K562 (cell line): Measurements from ENCODE around the gene CMIP. TPM values are rescaled to one million over a fixed set of nuclear protein-coding genes. Genes with fewer than 3 reads are reported as not detected.

Source experiments
- ATAC-seq: fragments of 200-7000 bp; cut with Tn5 transposase; 3 replicates; pipeline ENCODE4 v1.9.1; 2020; ENCODE audit warnings: moderate library complexity
- BruUV-seq: library from RNA; stranded (reverse); fragments of 400-500 nt; replicated peaks from 2 replicates; lab custom pipeline; 2021; lab: Mats Ljungman, UMichigan
- CTCF ChIA-PET: fragments of 300-600 bp; formaldehyde crosslinking; extraction: SDS; loops from one replicate; lab custom pipeline; 2021; ENCODE audit warnings: low intra/inter-chr PET ratio; lab: Yijun Ruan, JAX
- POLR2A ChIA-PET: fragments of 300-600, 350-650 bp; sonication (Branson Sonifier 250); formaldehyde crosslinking; extraction: SDS; loops from one replicate; lab custom pipeline; 2021; ENCODE audit warnings: antibody characterized with exemption, inconsistent platforms; lab: Yijun Ruan, JAX
- DNase-seq, 4 experiments: peaks; one replicate each; pipeline versions ENCODE4 v3.0.0 to v3.0.0-alpha.2; 2011 to 2018; ENCODE audit warnings: low spot score in 3 of 4, mixed read lengths in 3 of 4; ENCODE audit errors: extremely low read depth in 1 of 4
- FAIRE-seq: peaks from 2 replicates; lab custom pipeline; 2011; peaks lifted over from hg19 to GRCh38; lab: Jason Lieb, UNC
- H2AFZ ChIP-seq: 2 replicates; pipeline ENCODE4 v1.6.0; 2011; ENCODE audit warnings: low read depth, low read length, control low read depth, inconsistent platforms
- H3K27ac ChIP-seq: fragments of 200-600 bp; 3 replicates; pipeline ENCODE4 v1.8.0; 2011; ENCODE audit warnings: low read depth, mild to moderate bottlenecking, control low read depth, inconsistent platforms, low read length, moderate library complexity, mixed read lengths; ENCODE audit errors: extremely low read depth
- H3K27me3 ChIP-seq, 2 experiments: fragments of 300-600 bp in 1 of 2; 2 replicates in 1 of 2; 3 replicates in 1 of 2; pipeline versions ENCODE4 v1.6.0 to v1.8.0; 2011; ENCODE audit warnings: inconsistent platforms in 2 of 2, low read length in 2 of 2, mild to moderate bottlenecking in 1 of 2, mixed read lengths in 1 of 2, moderate library complexity in 1 of 2; ENCODE audit not compliant: control insufficient read depth in 2 of 2, insufficient read depth in 2 of 2
- H3K36me3 ChIP-seq: fragments of 300-600 bp; 3 replicates; pipeline ENCODE4 v1.8.0; 2011; ENCODE audit warnings: mild to moderate bottlenecking, low read length, inconsistent platforms; ENCODE audit not compliant: control insufficient read depth, insufficient read depth
- H3K4me1 ChIP-seq, 2 experiments: fragments of 200-600 bp in 1 of 2; replicated peaks in 1 of 2; 2 replicates in 1 of 2; 3 replicates in 1 of 2; pipeline versions ENCODE4 v1.5.1 to v1.8.0; 2011; ENCODE audit warnings: inconsistent platforms in 2 of 2, low read length in 2 of 2, mild to moderate bottlenecking in 1 of 2, mixed read lengths in 1 of 2, moderate library complexity in 1 of 2; ENCODE audit not compliant: control insufficient read depth in 2 of 2, insufficient read depth in 2 of 2
- H3K4me2 ChIP-seq: 2 replicates; pipeline ENCODE4 v1.6.1; 2011; ENCODE audit warnings: low read length, control low read depth, inconsistent platforms, mixed read lengths; ENCODE audit not compliant: insufficient read depth
- H3K4me3 ChIP-seq: fragments of 200-600 bp; sonication (generic), shearing (Covaris generic); 2 replicates; pipeline ENCODE4 v1.5.1; 2016; ENCODE audit warnings: control low read depth, inconsistent platforms
- H3K79me2 ChIP-seq: fragments of 200-600 bp; 3 replicates; pipeline ENCODE4 v1.8.0; 2011; ENCODE audit warnings: low read length, inconsistent platforms; ENCODE audit not compliant: control insufficient read depth, insufficient read depth
- H3K9ac ChIP-seq, 2 experiments: 2 replicates each; pipeline versions ENCODE4 v1.6.0 to v1.6.1; 2011; ENCODE audit warnings: low read depth in 2 of 2, low read length in 2 of 2, control low read depth in 1 of 2, inconsistent platforms in 1 of 2, mild to moderate bottlenecking in 1 of 2, mixed read lengths in 1 of 2; ENCODE audit not compliant: insufficient read depth in 1 of 2
- H3K9me1 ChIP-seq: one replicate; pipeline ENCODE4 v1.6.0; 2011; ENCODE audit warnings: inconsistent platforms, mild to moderate bottlenecking, low read length, moderate library complexity; ENCODE audit not compliant: control insufficient read depth, insufficient read depth
- H3K9me3 ChIP-seq: replicated peaks from 2 replicates; pipeline ENCODE4 v1.5.1; 2011; ENCODE audit warnings: low read depth, low read length, inconsistent platforms; ENCODE audit not compliant: control insufficient read depth, insufficient read depth
- H4K20me1 ChIP-seq: replicated peaks from 2 replicates; pipeline ENCODE4 v1.6.1; 2011; ENCODE audit warnings: low read length, inconsistent platforms, mixed read lengths; ENCODE audit not compliant: control insufficient read depth, insufficient read depth
- ARID1B ChIP-seq: fragments of 450-650 bp; IDR thresholded peaks from 2 replicates; pipeline ENCODE4 v1.6.1; 2016; ENCODE audit warnings: antibody characterized with exemption, mild to moderate bottlenecking, inconsistent platforms
- ARID2 ChIP-seq: fragments of 450-650 bp; IDR thresholded peaks from 2 replicates; pipeline ENCODE4 v1.6.1; 2017; ENCODE audit warnings: antibody characterized with exemption, mild to moderate bottlenecking
- KDM1A ChIP-seq, 2 experiments: fragments of 450-650 bp; IDR thresholded peaks; 2 replicates each; pipeline ENCODE4 v1.6.1; 2016; ENCODE audit warnings: mild to moderate bottlenecking in 2 of 2
- KDM2B ChIP-seq: fragments of 250-450 bp; sonication (Bioruptor Pico); IDR thresholded peaks from 2 replicates; pipeline ENCODE4 v1.8.0; 2021; ENCODE audit warnings: mild to moderate bottlenecking, moderate library complexity
- MAX ChIP-seq: sonication (generic); formaldehyde crosslinking; IDR thresholded peaks from 2 replicates; pipeline ENCODE4 v1.9.0; 2022; ENCODE audit warnings: mild to moderate bottlenecking, missing genetic modification reagents
- MTA3 ChIP-seq: fragments of 450-650 bp; formaldehyde crosslinking; IDR thresholded peaks from 2 replicates; pipeline ENCODE4 v1.6.1; 2017; ENCODE audit warnings: mild to moderate bottlenecking, borderline replicate concordance
- PHF20 ChIP-seq: fragments of 450-650 bp; IDR thresholded peaks from 2 replicates; pipeline ENCODE4 v1.6.1; 2018; ENCODE audit not compliant: partially characterized antibody
- PHTF2 ChIP-seq: fragments of 250-450 bp; sonication (Bioruptor Pico); IDR thresholded peaks from 2 replicates; pipeline ENCODE4 v1.5.0; 2021; ENCODE audit warnings: mild to moderate bottlenecking
- WHSC1 ChIP-seq: IDR thresholded peaks from one replicate; pipeline ENCODE4 v1.6.1; 2012; ENCODE audit warnings: low read length, control low read depth, inconsistent platforms
- ZNF134 ChIP-seq: fragments of 250-450 bp; sonication (Bioruptor Pico); conservative IDR thresholded peaks from 2 replicates; pipeline ENCODE4 v1.4.0; 2020
- ZNF589 ChIP-seq: fragments of 200-800 bp; sonication (Bioruptor generic); IDR thresholded peaks from 2 replicates; pipeline ENCODE4 v1.6.1; 2016; ENCODE audit warnings: low read depth, missing genetic modification characterization, missing compliant biosample characterization
- WGBS: fragments of 100-300 bp; shearing (Covaris generic); methylation state at CpG from one replicate; pipeline ENCODE4 v1.1.6; 2016; ENCODE audit warnings: low coverage, mixed read lengths; ENCODE audit not compliant: insufficient coverage; ENCODE audit errors: missing lambda C conversion rate; 5-methylcytosine and 5-hydroxymethylcytosine counted together
- in situ Hi-C: fragments of 300-500 bp; cut with MboI; formaldehyde crosslinking; loops from 4 replicates; pipeline ENCODE4 v1.15.0; 2018; ENCODE audit warnings: inconsistent platforms, mixed read lengths
- intact Hi-C: fragments of 100-400 bp; cut with micrococcal nuclease; formaldehyde crosslinking; loops from 2 replicates; pipeline ENCODE4 v1.14.2; 2022
- polyA plus RNA-seq, 8 experiments: library from polyadenylated mRNA; depleted of rRNA in 4 of 8; stranded (reverse) in 5 of 8; unstranded in 3 of 8; fragments of >200 nt; fragmentation: Nextera tagmentation in 2 of 8; fragmentation: Illumina TruSeq in 1 of 8; extraction: Ambion mirVana in 2 of 8; extraction: Trizol in 1 of 8; gene quantifications; 2 replicates each; pipeline versions ENCODE4 v1.2.1 to v1.2.3, GENCODE V29; 2011 to 2014; ENCODE audit warnings: inconsistent platforms in 1 of 8, missing spikeins in 1 of 8
- total RNA-seq, 7 experiments: library from RNA; depleted of rRNA in 6 of 7; stranded (reverse); fragments of >200 nt in 6 of 7; fragmentation: Illumina TruSeq in 2 of 7; extraction: Trizol in 2 of 7; gene quantifications; 2 replicates each; pipeline versions ENCODE4 v1.2.1 to v1.2.3, GENCODE V29; 2011 to 2021; ENCODE audit warnings: low replicate concordance in 1 of 7

Gene CMIP
- total and polyA plus RNA-seq, 9 of the 15 experiments (the other 6 are each of a cell fraction or from before 2014, with no cell fraction given): 0.94 to 82.5 (median 10.3) TPM

- Histone ChIP-seq H4K20me1 (peaks cover 20% of the 10 kb centered on the region; the same call in 1 of the 2 replicates), H2AFZ (no peak overlapping the region), H3K9me3 (no peaks in the 10 kb centered on the region), H3K79me2 (peaks cover 96% of the 10 kb centered on the region), H3K36me3 (peaks cover 34% of the 10 kb centered on the region), H3K4me1 (peaks cover 39 to 48% of the 10 kb centered on the region in 2 experiments), H3K9me1 (no peaks in the 10 kb centered on the region), H3K9ac (no peak overlapping the region), H3K27ac (peak overlapping the region; percentile 70; the same call in 1 of the 3 replicates), H3K4me3 (no peak overlapping the region), H3K4me2 (no peak overlapping the region), H3K27me3 (no peaks in the 10 kb centered on the region)
- in situ Hi-C loops: no loop called here
- intact Hi-C loops: loop anchor here (1.0 kb wide), 1 partner anchor 24 kb away; no protein-coding TSS in a partner anchor
- POLR2A ChIA-PET: interaction anchor here (0.8 to 2.2 kb wide), 5 partner anchors 10 to 23 kb away, joined by 3 to 14 read pairs (median 4); no protein-coding TSS in a partner anchor
- BruUV-seq: no TSS peak
- 89% methylated on average over 9 of the region's 9 CpGs for WGBS
- FAIRE-seq (no peak), DNase-seq (no peak), ATAC-seq (no peak)
- CTCF ChIA-PET: no interaction called here
- TF ChIP-seq KDM1A (IDR thresholded peaks at IDR 0.05): peak; percentile 25 to 99; a peak in 3 of 4 replicates
- TF ChIP-seq ZNF589 (CRISPR knock-in tag): no peak
- peak; percentile 96 for TF ChIP-seq ARID2
- TF ChIP-seq KDM2B: no peak
- TF ChIP-seq WHSC1: peak; percentile 71
- TF ChIP-seq MTA3: no peak
- 0 out of 2 replicates have a peak, but pooled peaks have one; percentile 30 for TF ChIP-seq PHTF2 (CRISPR knock-in tag)
- peak; percentile 40; the same call in 1 of the 2 replicates for TF ChIP-seq MAX (CRISPR knock-in tag)
- TF ChIP-seq ARID1B: no peak
- TF ChIP-seq PHF20: peak; percentile 71
- no peak for TF ChIP-seq ZNF134
Measured at GRCh38 chr16:81470796-81471636, 26.4 kb downstream of the CMIP start.
